GM23338 (cell line): ENCODE data around the gene ZFP62. TPM values are rescaled to one million over a fixed set of nuclear protein-coding genes. Genes with fewer than 3 reads are reported as not detected.
A peak's percentile ranks its signal among the peaks of the same experiment; 100 is the strongest.

Experiments
- ATAC-seq: fragments of 200-7000 bp; cut with Tn5 transposase; 3 replicates; pipeline ENCODE4 v1.9.1; 2020
- DNase-seq: peaks from one replicate; pipeline ENCODE4 v3.0.0-alpha.2; 2015; ENCODE audit warnings: low spot score
- H2AFZ ChIP-seq: fragments of 200-600 bp; sonication (generic); 2 replicates; pipeline ENCODE4 v1.8.0; 2016; ENCODE audit warnings: antibody characterized with exemption, mild to moderate bottlenecking, moderate library complexity
- H3F3A ChIP-seq: fragments of 200-600 bp; sonication (generic); replicated peaks from 2 replicates; pipeline ENCODE4 v1.8.0; 2017; ENCODE audit warnings: antibody characterized with exemption, mixed run types, low read depth
- H3K27ac ChIP-seq: fragments of 200-600 bp; sonication (generic); 2 replicates; pipeline ENCODE4 v1.6.1; 2016; ENCODE audit warnings: low read depth
- H3K27me3 ChIP-seq: fragments of 200-600 bp; sonication (generic); 2 replicates; pipeline ENCODE4 v1.8.0; 2016; ENCODE audit warnings: mild to moderate bottlenecking, mixed run types, moderate library complexity; ENCODE audit not compliant: insufficient read depth
- H3K36me3 ChIP-seq: fragments of 200-600 bp; sonication (generic); 2 replicates; pipeline ENCODE4 v1.8.0; 2016; ENCODE audit warnings: mild to moderate bottlenecking; ENCODE audit not compliant: insufficient read depth
- H3K4me1 ChIP-seq: fragments of 200-600 bp; sonication (generic); 2 replicates; pipeline ENCODE4 v1.8.0; 2016; ENCODE audit warnings: mild to moderate bottlenecking, moderate library complexity; ENCODE audit not compliant: insufficient read depth
- H3K4me2 ChIP-seq: fragments of 200-600 bp; sonication (generic); 2 replicates; pipeline ENCODE4 v1.7.1; 2017; ENCODE audit warnings: mixed run types
- H3K4me3 ChIP-seq: fragments of 200-600 bp; sonication (generic); 2 replicates; pipeline ENCODE4 v1.6.1; 2016; ENCODE audit warnings: mixed run types
- H3K79me2 ChIP-seq: fragments of 200-600 bp; sonication (generic); replicated peaks from 2 replicates; pipeline ENCODE4 v1.8.0; 2017; ENCODE audit warnings: mild to moderate bottlenecking; ENCODE audit not compliant: insufficient read depth
- H3K9me2 ChIP-seq: fragments of 200-600 bp; sonication (generic); 2 replicates; pipeline ENCODE4 v1.8.0; 2017; ENCODE audit not compliant: insufficient read depth
- H4K20me1 ChIP-seq: fragments of 200-600 bp; sonication (generic); replicated peaks from 2 replicates; pipeline ENCODE4 v1.8.0; 2017; ENCODE audit warnings: mild to moderate bottlenecking; ENCODE audit not compliant: insufficient read depth
- H3K27ac Mint-ChIP-seq: 2 replicates; pipeline ENCODE4 v1.8.0; 2020; ENCODE audit warnings: inconsistent platforms, mild to moderate bottlenecking, moderate library complexity, mixed read lengths
- H3K27me3 Mint-ChIP-seq: 3 replicates; pipeline ENCODE4 v1.8.0; 2022; ENCODE audit warnings: low read depth, mild to moderate bottlenecking, moderate library complexity, mixed read lengths, inconsistent platforms; ENCODE audit not compliant: insufficient read depth, poor library complexity
- H3K36me3 Mint-ChIP-seq: 3 replicates; pipeline ENCODE4 v1.8.0; 2021; ENCODE audit warnings: low read depth, mild to moderate bottlenecking, inconsistent platforms, moderate library complexity, mixed read lengths
- H3K4me1 Mint-ChIP-seq: 3 replicates; pipeline ENCODE4 v1.8.0; 2020; ENCODE audit warnings: mild to moderate bottlenecking, inconsistent platforms, mixed read lengths
- H3K4me3 Mint-ChIP-seq: 3 replicates; pipeline ENCODE4 v1.8.0; 2021; ENCODE audit warnings: moderate library complexity, mild to moderate bottlenecking, inconsistent platforms, mixed read lengths
- H3K9me3 Mint-ChIP-seq: 3 replicates; pipeline ENCODE4 v1.8.0; 2020; ENCODE audit warnings: moderate library complexity, mild to moderate bottlenecking, inconsistent platforms, mixed read lengths
- CREB1 ChIP-seq: fragments of 250-450 bp; sonication (Bioruptor Pico); IDR thresholded peaks from 2 replicates; pipeline ENCODE4 v1.5.0; 2020; ENCODE audit warnings: low read depth, mild to moderate bottlenecking, moderate library complexity
- EZH2 ChIP-seq: fragments of 200-600 bp; sonication (generic); IDR thresholded peaks from one replicate; pipeline ENCODE4 v1.8.0; 2017; ENCODE audit warnings: antibody characterized with exemption, mild to moderate bottlenecking, low read depth; ENCODE audit not compliant: unreplicated experiment
- EZH2phosphoT487 ChIP-seq: fragments of 200-600 bp; sonication (generic); IDR thresholded peaks from one replicate; pipeline ENCODE4 v1.8.1; 2018; ENCODE audit warnings: antibody characterized with exemption; ENCODE audit not compliant: unreplicated experiment
- JUNB ChIP-seq: IDR thresholded peaks from one replicate; pipeline ENCODE4 v1.6.1; 2016; ENCODE audit warnings: antibody characterized with exemption; ENCODE audit not compliant: unreplicated experiment
- NANOG ChIP-seq: IDR thresholded peaks from 2 replicates; pipeline ENCODE4 v1.6.1; 2016; ENCODE audit warnings: antibody characterized with exemption, borderline replicate concordance
- POLR2AphosphoS5 ChIP-seq: IDR thresholded peaks from 2 replicates; pipeline ENCODE4 v1.6.1; 2016; ENCODE audit warnings: antibody characterized with exemption, low read depth
- STAT1 ChIP-seq: IDR thresholded peaks from one replicate; pipeline ENCODE4 v1.6.1; 2016; ENCODE audit warnings: antibody characterized with exemption; ENCODE audit not compliant: unreplicated experiment
- ZNF114 ChIP-seq: fragments of 250-450 bp; sonication (Bioruptor Pico); IDR thresholded peaks from 2 replicates; pipeline ENCODE4 v1.5.0; 2020; ENCODE audit warnings: mild to moderate bottlenecking, moderate library complexity
- ZNF331 ChIP-seq: fragments of 250-450 bp; sonication (Bioruptor Pico); IDR thresholded peaks from 2 replicates; pipeline ENCODE4 v1.5.0; 2020; ENCODE audit warnings: low read depth, mild to moderate bottlenecking, moderate library complexity
- ZNF462 ChIP-seq: fragments of 250-450 bp; sonication (Bioruptor Pico); IDR thresholded peaks from 2 replicates; pipeline ENCODE4 v1.5.0; 2020; ENCODE audit warnings: mild to moderate bottlenecking, moderate library complexity
- polyA plus RNA-seq: library from polyadenylated mRNA; unstranded; fragments of >200 nt; fragmentation: Nextera tagmentation; extraction: Ambion mirVana; gene quantifications from 2 replicates; pipeline ENCODE4 v1.2.1, GENCODE V29; 2016
- total RNA-seq: library from RNA; depleted of rRNA; stranded (reverse); fragments of >200 nt; shearing (Covaris generic); gene quantifications from 2 replicates; pipeline ENCODE4 v1.2.3, GENCODE V29; 2014
- TF ChIP-seq, protein P1 (sequence below): IDR thresholded peaks from 2 replicates; pipeline ENCODE4 v1.6.1; 2016; ENCODE audit warnings: antibody characterized with exemption
- TF ChIP-seq, protein P2 (sequence below): IDR thresholded peaks from one replicate; pipeline ENCODE4 v1.6.1; 2018; ENCODE audit warnings: antibody characterized with exemption; ENCODE audit not compliant: unreplicated experiment
- TF ChIP-seq, protein P3 (sequence below), 2 experiments: fragments of 200-600 bp in 1 of 2; sonication (generic) in 1 of 2; conservative IDR thresholded peaks; 2 replicates each; pipeline versions ENCODE4 v1.5.1 to v1.6.1; 2016 to 2017; ENCODE audit warnings: antibody characterized with exemption in 2 of 2, low read depth in 2 of 2, mild to moderate bottlenecking in 2 of 2, moderate library complexity in 1 of 2

ZFP62 gene
- total and polyA plus RNA-seq, 2 experiments from 2014 or later = 32.9 to 33.2 TPM

GRCh38 chr5:180810959-180811622, 50.0 kb downstream of the ZFP62 start:
- peaks cover 25% of the 10 kb centered on the region for H3K79me2 ChIP-seq
- H3K9me3 Mint-ChIP-seq = no peaks in the 10 kb centered on the region; the same call in 2 of the 3 replicates
- no peaks in the 10 kb centered on the region for H4K20me1 ChIP-seq
- H2AFZ ChIP-seq = peak overlapping the region; percentile 94; the same call in 1 of the 2 replicates
- DNase-seq (no peak), ATAC-seq (no peak)
- H3K4me1 Mint-ChIP-seq = peaks cover 55% of the 10 kb centered on the region
- H3K27me3 ChIP-seq = no peaks in the 10 kb centered on the region
- peaks cover 6% of the 10 kb centered on the region for H3K27me3 Mint-ChIP-seq
- H3K4me3 Mint-ChIP-seq = peak overlapping the region; percentile 72
- H3K27ac Mint-ChIP-seq = peak overlapping the region; percentile 92
- H3K4me3 ChIP-seq = peak overlapping the region; percentile 95
- H3F3A ChIP-seq = peaks cover 8% of the 10 kb centered on the region; the same call in 1 of the 2 replicates
- H3K27ac ChIP-seq = peak overlapping the region; percentile 100
- TF ChIP-seq, protein P1, sequence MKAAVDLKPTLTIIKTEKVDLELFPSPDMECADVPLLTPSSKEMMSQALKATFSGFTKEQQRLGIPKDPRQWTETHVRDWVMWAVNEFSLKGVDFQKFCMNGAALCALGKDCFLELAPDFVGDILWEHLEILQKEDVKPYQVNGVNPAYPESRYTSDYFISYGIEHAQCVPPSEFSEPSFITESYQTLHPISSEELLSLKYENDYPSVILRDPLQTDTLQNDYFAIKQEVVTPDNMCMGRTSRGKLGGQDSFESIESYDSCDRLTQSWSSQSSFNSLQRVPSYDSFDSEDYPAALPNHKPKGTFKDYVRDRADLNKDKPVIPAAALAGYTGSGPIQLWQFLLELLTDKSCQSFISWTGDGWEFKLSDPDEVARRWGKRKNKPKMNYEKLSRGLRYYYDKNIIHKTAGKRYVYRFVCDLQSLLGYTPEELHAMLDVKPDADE = no peak
- TF ChIP-seq JUNB (no peak), POLR2AphosphoS5 (no peak), ZNF114 (no peak), EZH2phosphoT487 (no peak), ZNF462 (CRISPR knock-in tag) (no peak), NANOG (no peak), EZH2 (no peak), STAT1 (no peak), ZNF331 (CRISPR knock-in tag) (no peak), CREB1 (CRISPR knock-in tag) (no peak)
- TF ChIP-seq, protein P2, sequence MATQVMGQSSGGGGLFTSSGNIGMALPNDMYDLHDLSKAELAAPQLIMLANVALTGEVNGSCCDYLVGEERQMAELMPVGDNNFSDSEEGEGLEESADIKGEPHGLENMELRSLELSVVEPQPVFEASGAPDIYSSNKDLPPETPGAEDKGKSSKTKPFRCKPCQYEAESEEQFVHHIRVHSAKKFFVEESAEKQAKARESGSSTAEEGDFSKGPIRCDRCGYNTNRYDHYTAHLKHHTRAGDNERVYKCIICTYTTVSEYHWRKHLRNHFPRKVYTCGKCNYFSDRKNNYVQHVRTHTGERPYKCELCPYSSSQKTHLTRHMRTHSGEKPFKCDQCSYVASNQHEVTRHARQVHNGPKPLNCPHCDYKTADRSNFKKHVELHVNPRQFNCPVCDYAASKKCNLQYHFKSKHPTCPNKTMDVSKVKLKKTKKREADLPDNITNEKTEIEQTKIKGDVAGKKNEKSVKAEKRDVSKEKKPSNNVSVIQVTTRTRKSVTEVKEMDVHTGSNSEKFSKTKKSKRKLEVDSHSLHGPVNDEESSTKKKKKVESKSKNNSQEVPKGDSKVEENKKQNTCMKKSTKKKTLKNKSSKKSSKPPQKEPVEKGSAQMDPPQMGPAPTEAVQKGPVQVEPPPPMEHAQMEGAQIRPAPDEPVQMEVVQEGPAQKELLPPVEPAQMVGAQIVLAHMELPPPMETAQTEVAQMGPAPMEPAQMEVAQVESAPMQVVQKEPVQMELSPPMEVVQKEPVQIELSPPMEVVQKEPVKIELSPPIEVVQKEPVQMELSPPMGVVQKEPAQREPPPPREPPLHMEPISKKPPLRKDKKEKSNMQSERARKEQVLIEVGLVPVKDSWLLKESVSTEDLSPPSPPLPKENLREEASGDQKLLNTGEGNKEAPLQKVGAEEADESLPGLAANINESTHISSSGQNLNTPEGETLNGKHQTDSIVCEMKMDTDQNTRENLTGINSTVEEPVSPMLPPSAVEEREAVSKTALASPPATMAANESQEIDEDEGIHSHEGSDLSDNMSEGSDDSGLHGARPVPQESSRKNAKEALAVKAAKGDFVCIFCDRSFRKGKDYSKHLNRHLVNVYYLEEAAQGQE = no peak
- TF ChIP-seq, protein P3, sequence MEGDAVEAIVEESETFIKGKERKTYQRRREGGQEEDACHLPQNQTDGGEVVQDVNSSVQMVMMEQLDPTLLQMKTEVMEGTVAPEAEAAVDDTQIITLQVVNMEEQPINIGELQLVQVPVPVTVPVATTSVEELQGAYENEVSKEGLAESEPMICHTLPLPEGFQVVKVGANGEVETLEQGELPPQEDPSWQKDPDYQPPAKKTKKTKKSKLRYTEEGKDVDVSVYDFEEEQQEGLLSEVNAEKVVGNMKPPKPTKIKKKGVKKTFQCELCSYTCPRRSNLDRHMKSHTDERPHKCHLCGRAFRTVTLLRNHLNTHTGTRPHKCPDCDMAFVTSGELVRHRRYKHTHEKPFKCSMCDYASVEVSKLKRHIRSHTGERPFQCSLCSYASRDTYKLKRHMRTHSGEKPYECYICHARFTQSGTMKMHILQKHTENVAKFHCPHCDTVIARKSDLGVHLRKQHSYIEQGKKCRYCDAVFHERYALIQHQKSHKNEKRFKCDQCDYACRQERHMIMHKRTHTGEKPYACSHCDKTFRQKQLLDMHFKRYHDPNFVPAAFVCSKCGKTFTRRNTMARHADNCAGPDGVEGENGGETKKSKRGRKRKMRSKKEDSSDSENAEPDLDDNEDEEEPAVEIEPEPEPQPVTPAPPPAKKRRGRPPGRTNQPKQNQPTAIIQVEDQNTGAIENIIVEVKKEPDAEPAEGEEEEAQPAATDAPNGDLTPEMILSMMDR (conservative IDR thresholded peaks at IDR 0.05; ENCODE audit: low read depth in 2 of 2) = no peak
- H3K36me3 Mint-ChIP-seq = peaks cover 14% of the 10 kb centered on the region; the same call in 1 of the 3 replicates
- H3K9me2 ChIP-seq = no peaks in the 10 kb centered on the region
- peaks cover 25% of the 10 kb centered on the region for H3K4me1 ChIP-seq
- no peaks in the 10 kb centered on the region for H3K36me3 ChIP-seq
- peak overlapping the region; percentile 90 for H3K4me2 ChIP-seq
